Measurements from ENCODE around the gene STARD9. TPM values are rescaled to one million over a fixed set of nuclear protein-coding genes. Genes with fewer than 3 reads are reported as not detected.

The STARD9 gene
- total RNA-seq, 1 donor = 4.0 TPM

- Histone ChIP-seq H3K4me3 (ENCODE audit: low read length) (no peak overlapping the region), H3K4me1 (ENCODE audit: insufficient read depth, low read length) (no peaks in the 10 kb centered on the region), H3K9me3 (ENCODE audit: low read depth, low read length) (no peaks in the 10 kb centered on the region), H3K27me3 (ENCODE audit: insufficient read depth, low read length) (no peaks in the 10 kb centered on the region)
Measured at GRCh38 chr15:42716626-42717025, 141.2 kb downstream of the STARD9 start.

DNA sequence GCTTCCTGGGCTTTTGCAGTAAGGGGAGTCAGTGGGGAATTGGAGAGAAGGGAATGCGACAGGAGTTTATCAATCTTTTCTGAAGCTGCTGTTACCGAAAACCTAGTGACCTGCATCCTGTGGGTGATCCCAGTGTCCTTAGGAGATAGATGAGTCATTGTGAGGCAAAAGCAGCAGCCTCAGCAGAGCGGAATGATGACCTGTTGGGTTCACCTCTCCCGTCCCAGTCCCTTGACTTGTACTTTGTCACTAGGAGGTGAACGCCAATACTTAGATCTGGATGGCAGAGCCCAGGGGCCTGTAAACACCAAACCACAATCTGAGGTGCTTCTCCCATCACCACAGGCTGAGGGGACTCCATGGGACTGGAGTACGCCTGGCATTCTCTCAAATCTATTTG, 143.6 kb downstream of the STARD9 start:
- no peak overlapping the region for H3K4me3 ChIP-seq (ENCODE audit: low read length)
- no peaks in the 10 kb centered on the region for H3K9me3 ChIP-seq (ENCODE audit: low read depth, low read length)
- no peaks in the 10 kb centered on the region for H3K27me3 ChIP-seq (ENCODE audit: insufficient read depth, low read length)
- H3K4me1 ChIP-seq (ENCODE audit: insufficient read depth, low read length) = no peaks in the 10 kb centered on the region

- Histone ChIP-seq H3K4me3 (ENCODE audit: low read length) (no peak overlapping the region), H3K27me3 (ENCODE audit: insufficient read depth, low read length) (no peaks in the 10 kb centered on the region), H3K4me1 (ENCODE audit: insufficient read depth, low read length) (no peaks in the 10 kb centered on the region)
Measured at GRCh38 chr15:42720071-42720470, 144.7 kb downstream of the STARD9 start.

GRCh38 chr15:42721016-42721415, 145.6 kb downstream of the STARD9 start:
- Histone ChIP-seq H3K27me3 (ENCODE audit: insufficient read depth, low read length) (no peaks in the 10 kb centered on the region), H3K4me1 (ENCODE audit: insufficient read depth, low read length) (no peaks in the 10 kb centered on the region), H3K4me3 (ENCODE audit: low read length) (no peak overlapping the region), H3K9me3 (ENCODE audit: low read depth, low read length) (no peaks in the 10 kb centered on the region)

More at GRCh38 chr15:42720071-42720470, 144.7 kb downstream of the STARD9 start:
- H3K9me3 ChIP-seq (ENCODE audit: low read depth, low read length) = no peaks in the 10 kb centered on the region

DNA sequence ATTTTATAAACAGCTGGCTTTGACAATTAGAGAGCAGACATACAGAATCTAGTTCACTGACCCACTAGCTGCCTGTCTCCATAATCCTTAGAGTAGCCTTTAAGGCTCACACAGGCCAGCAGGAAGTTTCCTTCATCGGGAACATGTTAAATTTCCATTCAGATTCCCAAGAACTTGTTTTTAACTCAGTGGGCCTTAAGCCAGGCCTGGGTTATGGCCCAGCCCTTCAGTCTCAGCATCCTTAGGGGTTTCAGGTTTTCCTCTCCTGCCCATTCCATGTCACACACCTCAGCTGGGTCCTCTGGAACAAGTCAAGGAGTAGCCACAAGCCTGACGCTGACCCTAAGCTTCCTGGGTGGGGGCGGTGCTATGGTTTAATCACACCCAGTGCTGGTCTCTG, 146.5 kb downstream of the STARD9 start:
- Histone ChIP-seq H3K4me3 (ENCODE audit: low read length) (no peak overlapping the region), H3K4me1 (ENCODE audit: insufficient read depth, low read length) (no peaks in the 10 kb centered on the region), H3K9me3 (ENCODE audit: low read depth, low read length) (no peaks in the 10 kb centered on the region), H3K27me3 (ENCODE audit: insufficient read depth, low read length) (no peaks in the 10 kb centered on the region)

DNA sequence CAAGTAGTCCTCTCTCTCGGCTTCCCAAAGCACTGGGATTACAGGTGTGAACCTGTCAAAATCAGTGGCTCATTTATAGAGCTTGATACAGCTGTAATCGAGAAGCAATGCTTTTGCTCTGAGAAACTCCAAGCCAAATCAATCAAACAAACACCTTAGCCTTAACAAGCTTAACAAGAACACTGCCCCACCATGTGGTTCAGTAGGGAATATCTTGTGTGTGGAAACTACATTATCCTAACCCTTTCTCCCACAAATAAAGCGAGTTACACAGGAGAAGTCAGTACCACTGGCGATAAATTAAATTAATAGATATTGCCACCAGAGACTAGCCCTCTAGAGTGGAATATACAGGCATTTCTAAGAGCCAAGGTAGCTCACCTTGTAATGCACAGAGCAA, 147.7 kb downstream of the STARD9 start:
- H3K4me3 ChIP-seq (ENCODE audit: low read length) = no peak overlapping the region
- H3K27me3 ChIP-seq (ENCODE audit: insufficient read depth, low read length) = no peaks in the 10 kb centered on the region
- H3K9me3 ChIP-seq (ENCODE audit: low read depth, low read length) = no peaks in the 10 kb centered on the region
- no peaks in the 10 kb centered on the region for H3K4me1 ChIP-seq (ENCODE audit: insufficient read depth, low read length)

DNA sequence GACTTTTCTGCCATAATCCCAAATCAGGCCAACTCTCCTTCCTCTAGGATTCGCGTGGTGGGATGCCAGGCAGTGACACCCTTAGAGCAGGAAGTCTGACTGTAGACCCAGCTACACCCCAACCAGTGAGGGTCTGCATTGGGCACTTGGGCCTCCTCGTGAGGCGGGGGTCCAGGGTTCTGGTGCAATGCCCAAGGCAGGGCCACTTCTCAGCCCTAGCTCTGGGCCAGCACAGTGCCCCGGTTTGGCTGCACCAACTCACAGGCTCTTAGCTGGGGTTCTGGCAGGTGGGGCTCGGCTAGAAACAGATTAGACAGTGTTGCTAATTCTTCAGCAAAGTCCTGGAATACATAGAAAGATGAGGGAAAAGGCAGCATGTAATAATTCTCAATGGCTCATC, 148.9 kb downstream of the STARD9 start:
- H3K27me3 ChIP-seq (ENCODE audit: insufficient read depth, low read length) = no peaks in the 10 kb centered on the region
- H3K4me1 ChIP-seq (ENCODE audit: insufficient read depth, low read length) = no peaks in the 10 kb centered on the region
- no peaks in the 10 kb centered on the region for H3K9me3 ChIP-seq (ENCODE audit: low read depth, low read length)
- H3K4me3 ChIP-seq (ENCODE audit: low read length) = no peak overlapping the region

GRCh38 chr15:42725331-42725903, 150.0 kb downstream of the STARD9 start:
- Histone ChIP-seq H3K4me3 (ENCODE audit: low read length) (no peak overlapping the region), H3K4me1 (ENCODE audit: insufficient read depth, low read length) (no peaks in the 10 kb centered on the region), H3K9me3 (ENCODE audit: low read depth, low read length) (no peaks in the 10 kb centered on the region), H3K27me3 (ENCODE audit: insufficient read depth, low read length) (no peaks in the 10 kb centered on the region)

GRCh38 chr15:42726114-42726513, 150.7 kb downstream of the STARD9 start:
- Histone ChIP-seq H3K9me3 (ENCODE audit: low read depth, low read length) (no peaks in the 10 kb centered on the region), H3K4me1 (ENCODE audit: insufficient read depth, low read length) (no peaks in the 10 kb centered on the region), H3K4me3 (ENCODE audit: low read length) (no peak overlapping the region), H3K27me3 (ENCODE audit: insufficient read depth, low read length) (no peaks in the 10 kb centered on the region)

GRCh38 chr15:42727750-42728381, 152.5 kb downstream of the STARD9 start:
- Histone ChIP-seq H3K4me1 (ENCODE audit: insufficient read depth, low read length) (no peaks in the 10 kb centered on the region), H3K9me3 (ENCODE audit: low read depth, low read length) (no peaks in the 10 kb centered on the region), H3K4me3 (ENCODE audit: low read length) (no peak overlapping the region), H3K27me3 (ENCODE audit: insufficient read depth, low read length) (no peaks in the 10 kb centered on the region)

- Histone ChIP-seq H3K9me3 (ENCODE audit: low read depth, low read length) (no peaks in the 10 kb centered on the region), H3K27me3 (ENCODE audit: insufficient read depth, low read length) (no peaks in the 10 kb centered on the region), H3K4me3 (ENCODE audit: low read length) (no peak overlapping the region), H3K4me1 (ENCODE audit: insufficient read depth, low read length) (no peaks in the 10 kb centered on the region)
Measured at GRCh38 chr15:42728560-42728959, 153.2 kb downstream of the STARD9 start.

DNA sequence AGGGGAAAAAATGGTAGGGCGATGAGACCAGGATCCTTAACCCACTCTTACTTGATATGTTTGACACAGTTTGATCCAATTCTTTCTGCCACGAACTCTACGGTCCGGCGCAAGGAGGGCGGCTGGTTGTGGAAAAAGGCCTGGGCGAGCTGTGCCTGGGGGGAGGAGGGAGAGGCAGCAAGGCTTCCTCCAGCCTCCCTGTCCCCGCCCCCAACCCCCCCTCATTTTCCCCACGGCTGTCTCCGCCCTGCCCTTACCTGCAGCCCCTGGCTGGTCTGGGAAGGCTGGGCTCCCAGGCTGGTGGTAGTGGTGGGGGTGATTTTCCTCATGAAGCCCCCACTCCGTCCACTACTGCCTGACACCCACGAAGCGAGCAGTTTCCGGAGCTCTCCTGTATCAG, 153.6 kb downstream of the STARD9 start:
- Histone ChIP-seq H3K4me1 (ENCODE audit: insufficient read depth, low read length) (no peaks in the 10 kb centered on the region), H3K27me3 (ENCODE audit: insufficient read depth, low read length) (no peaks in the 10 kb centered on the region), H3K4me3 (ENCODE audit: low read length) (no peak overlapping the region), H3K9me3 (ENCODE audit: low read depth, low read length) (no peaks in the 10 kb centered on the region)

DNA sequence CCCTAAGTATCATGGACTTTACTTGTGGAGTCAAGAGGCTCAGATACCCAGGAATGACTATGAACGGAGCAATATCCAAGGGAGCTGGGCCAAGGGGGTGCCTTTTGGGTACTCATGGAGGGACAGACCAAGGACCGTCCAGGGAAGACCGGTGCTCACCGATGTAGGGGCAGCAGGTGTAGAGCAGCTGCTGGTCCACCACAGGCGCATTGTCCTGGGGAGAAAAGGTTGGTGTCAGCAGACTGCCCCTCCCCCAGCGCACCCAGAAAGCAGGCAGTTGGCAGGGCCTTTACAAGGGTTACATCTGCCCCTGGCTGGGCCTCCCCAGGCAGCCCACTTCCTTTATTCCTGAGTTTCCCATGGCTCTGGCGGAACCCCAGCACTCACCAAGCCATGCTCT, 154.0 kb downstream of the STARD9 start:
- Histone ChIP-seq H3K4me1 (ENCODE audit: insufficient read depth, low read length) (no peaks in the 10 kb centered on the region), H3K4me3 (ENCODE audit: low read length) (no peak overlapping the region), H3K27me3 (ENCODE audit: insufficient read depth, low read length) (no peaks in the 10 kb centered on the region), H3K9me3 (ENCODE audit: low read depth, low read length) (no peaks in the 10 kb centered on the region)

GRCh38 chr15:42730135-42730534, 154.7 kb downstream of the STARD9 start:
- Histone ChIP-seq H3K4me1 (ENCODE audit: insufficient read depth, low read length) (no peaks in the 10 kb centered on the region), H3K9me3 (ENCODE audit: low read depth, low read length) (no peaks in the 10 kb centered on the region), H3K27me3 (ENCODE audit: insufficient read depth, low read length) (no peaks in the 10 kb centered on the region), H3K4me3 (ENCODE audit: low read length) (no peak overlapping the region)

GRCh38 chr15:42730536-42730935, 155.1 kb downstream of the STARD9 start:
- Histone ChIP-seq H3K27me3 (ENCODE audit: insufficient read depth, low read length) (no peaks in the 10 kb centered on the region), H3K4me1 (ENCODE audit: insufficient read depth, low read length) (peaks cover 2% of the 10 kb centered on the region), H3K9me3 (ENCODE audit: low read depth, low read length) (no peaks in the 10 kb centered on the region), H3K4me3 (ENCODE audit: low read length) (no peak overlapping the region)

- H3K27me3 ChIP-seq (ENCODE audit: insufficient read depth, low read length) = no peaks in the 10 kb centered on the region
- no peaks in the 10 kb centered on the region for H3K9me3 ChIP-seq (ENCODE audit: low read depth, low read length)
- peaks cover 10% of the 10 kb centered on the region for H3K4me1 ChIP-seq (ENCODE audit: insufficient read depth, low read length)
- no peak overlapping the region for H3K4me3 ChIP-seq (ENCODE audit: low read length)
Measured at GRCh38 chr15:42731461-42731860, 156.1 kb downstream of the STARD9 start.
